GM18861 (cell line): Measurements from ENCODE around the gene LDLRAD4.

ENCODE experiments used
- ATAC-seq: cut with Tn5 transposase; IDR thresholded peaks from one replicate; pipeline ENCODE4 v1.9.1; 2021; ENCODE audit not compliant: unreplicated experiment

LDLRAD4 gene

GRCh38 chr18:13454363-13455150, 236.0 kb downstream of the LDLRAD4 start:
- no peak for ATAC-seq

DNA sequence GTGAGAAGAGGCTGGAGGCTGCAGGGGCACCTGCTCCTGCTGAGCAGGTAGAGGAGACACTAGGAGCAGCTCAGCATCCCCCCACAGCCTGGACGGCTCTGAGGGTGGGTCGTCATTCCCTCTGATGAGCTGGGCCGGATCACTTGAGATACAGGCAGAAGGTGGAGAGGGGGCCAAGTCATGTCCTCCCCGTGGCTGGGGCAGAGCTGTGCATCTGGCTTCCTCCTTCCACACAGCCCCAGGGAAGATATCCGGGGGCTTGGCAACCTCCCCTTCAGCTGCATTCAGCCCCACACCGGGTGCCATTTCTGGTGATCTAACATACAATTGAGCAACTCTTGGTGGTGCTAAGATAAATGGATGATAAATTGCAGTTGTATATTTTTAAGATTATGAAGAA, 236.9 kb downstream of the LDLRAD4 start:
- no peak for ATAC-seq

DNA sequence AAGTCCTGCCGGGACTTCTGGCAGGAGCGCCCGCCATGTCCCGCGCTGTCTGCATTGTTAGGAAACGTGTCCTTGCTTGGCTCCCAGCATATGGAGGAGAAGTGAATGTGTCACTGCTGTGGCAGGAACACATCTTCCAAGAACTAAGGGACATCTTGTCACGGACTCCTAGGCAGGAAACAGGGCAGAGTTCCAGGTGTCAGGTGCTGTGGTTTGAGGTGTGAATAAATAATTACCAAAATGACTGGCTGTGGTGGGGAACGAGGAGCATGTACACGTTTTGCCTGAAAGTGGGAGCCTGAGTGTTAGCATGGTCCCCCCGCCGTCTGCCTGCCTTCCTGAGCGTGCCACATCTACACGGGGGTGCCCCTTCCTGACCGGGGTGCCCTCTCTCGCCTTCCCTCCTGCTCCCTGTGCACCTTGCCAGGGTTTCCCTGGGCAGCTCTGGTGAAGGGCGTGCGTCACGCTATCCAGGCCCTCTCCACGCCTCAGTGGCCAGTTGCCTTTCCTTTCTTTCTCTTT, 237.5 kb downstream of the LDLRAD4 start:
- ATAC-seq = peak; percentile 45

DNA sequence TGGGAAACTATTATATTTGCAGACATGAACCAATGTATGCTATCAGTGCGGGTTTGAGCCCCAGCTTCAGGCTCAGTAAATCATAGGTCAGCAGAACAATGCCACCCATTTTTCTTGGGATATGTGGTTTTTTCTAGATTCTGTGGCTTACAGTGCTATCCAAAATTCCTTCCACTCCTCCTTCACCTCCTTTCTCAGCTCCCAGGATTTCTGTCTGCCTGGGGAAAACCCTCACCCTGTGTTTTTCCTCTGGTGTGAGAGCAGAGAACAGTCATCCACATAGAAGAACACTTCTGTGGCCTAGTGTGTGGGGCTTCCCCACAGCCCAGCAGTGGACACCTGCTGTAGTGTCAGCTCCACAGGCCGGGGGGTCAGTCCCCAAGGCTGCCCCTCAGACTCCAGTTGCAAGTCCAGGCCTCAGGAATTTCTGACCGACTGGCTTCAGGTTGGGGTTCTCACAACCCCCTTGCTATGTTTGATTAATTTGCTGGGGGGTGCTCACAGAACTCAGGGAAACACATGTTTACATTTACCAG, 238.2 kb downstream of the LDLRAD4 start:
- ATAC-seq = no peak

DNA sequence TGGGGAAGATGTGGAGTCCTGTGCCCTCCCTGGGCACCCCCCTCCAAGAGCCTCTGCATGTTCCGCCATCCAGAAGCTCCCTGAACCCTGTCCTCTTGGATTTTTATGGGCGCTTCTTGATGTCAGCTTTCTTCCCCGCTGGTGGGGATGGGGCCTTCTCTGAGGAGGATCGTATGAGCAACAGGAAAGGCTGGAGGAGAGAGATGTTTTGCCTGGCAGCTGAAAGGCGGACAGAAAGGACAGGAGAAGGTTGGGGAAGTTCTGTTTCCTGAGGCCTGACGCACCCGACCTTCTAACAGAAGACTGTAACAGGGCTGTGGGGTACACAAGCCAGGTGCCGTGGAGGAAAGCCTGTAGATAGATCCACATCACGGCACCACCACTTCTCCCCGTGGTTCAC, 238.8 kb downstream of the LDLRAD4 start:
- ATAC-seq = no peak

DNA sequence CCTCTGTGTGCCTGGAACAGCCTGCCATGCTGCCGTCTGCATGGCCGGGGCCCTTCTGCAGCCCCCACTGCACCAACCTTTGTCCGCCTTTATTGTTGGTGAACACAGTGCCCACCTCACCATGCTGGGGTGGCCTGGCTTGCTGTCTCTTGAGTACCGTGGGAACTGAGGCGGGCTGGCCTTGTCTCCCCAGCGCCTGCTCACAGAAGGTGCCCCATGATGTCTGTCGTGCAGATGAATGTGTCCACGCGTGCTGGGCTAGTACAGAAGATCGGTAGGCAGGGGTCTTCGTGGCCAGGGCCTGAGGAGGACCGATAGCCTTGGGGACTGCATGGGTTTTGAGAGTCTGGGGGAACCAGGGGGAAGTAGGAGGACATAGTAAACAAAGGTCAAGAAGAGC, 242.4 kb downstream of the LDLRAD4 start:
- no peak for ATAC-seq

GRCh38 chr18:13461469-13461868, 242.9 kb downstream of the LDLRAD4 start:
- ATAC-seq = no peak

GRCh38 chr18:13461936-13462335, 243.4 kb downstream of the LDLRAD4 start:
- no peak for ATAC-seq

GRCh38 chr18:13462686-13463085, 244.1 kb downstream of the LDLRAD4 start:
- no peak for ATAC-seq

DNA sequence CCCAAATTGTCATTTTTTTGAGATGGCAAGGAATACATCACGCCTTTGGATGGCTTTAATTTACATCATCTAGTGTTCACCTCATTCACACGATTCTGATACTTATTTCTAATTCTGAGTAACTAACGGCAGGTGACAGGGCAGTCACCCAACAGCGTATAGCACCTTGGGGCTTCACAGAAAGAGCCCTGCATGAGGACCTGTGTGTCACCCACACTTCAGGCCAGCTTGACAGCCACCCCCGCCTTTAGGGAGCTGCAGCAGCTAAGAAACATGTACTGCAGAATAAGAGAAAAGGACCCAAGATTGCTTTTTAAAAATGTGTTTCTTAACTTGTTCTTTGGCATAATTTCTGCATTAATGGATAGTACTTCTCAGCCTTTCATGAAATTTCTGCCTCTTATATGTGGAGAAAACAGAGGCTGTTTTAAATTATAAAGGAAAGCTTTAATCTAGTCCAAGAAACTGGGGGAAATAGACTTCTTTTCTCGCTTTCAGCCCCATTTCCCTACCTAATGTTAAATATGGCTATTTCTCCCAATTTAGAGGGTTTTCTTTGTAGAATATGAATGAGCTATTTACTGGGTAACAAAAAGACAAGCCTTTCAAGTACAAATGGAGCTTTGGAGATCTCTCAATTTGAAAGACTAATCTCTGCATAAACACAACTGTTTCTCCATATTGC, 245.1 kb downstream of the LDLRAD4 start:
- no peak for ATAC-seq

DNA sequence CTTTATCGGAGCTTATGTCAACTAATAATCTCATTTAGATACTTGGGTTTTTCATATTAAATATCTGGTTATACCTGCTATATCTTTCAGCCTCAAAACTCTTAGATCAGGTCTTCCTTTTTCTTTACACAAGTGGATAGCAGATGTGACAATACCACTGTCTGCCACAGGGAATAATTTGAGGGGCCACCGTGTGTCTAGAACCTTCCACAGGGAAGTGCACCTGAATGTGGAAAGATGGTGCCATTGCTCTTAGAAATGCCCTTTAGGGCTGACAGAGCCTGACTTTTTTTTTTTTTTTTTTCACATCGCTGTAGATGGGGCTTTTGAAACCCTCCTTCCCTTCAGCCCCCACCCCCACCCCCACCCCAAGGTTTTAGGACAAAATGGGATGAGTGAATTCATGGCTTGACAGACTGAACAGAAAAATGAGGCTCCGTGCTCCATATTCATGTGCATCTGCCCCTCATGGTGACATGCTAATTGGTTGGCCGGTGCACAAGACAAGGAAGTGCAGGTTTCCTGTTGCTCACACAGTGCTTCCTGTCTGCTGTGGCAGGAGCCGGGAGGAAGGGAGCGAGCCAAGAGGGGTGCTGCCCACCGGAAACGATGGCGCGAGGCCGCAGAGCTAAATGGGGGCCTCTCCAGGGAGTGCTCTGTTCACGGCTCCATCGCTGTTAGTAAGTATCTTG, 246.0 kb downstream of the LDLRAD4 start:
- ATAC-seq = peak; percentile 90

DNA sequence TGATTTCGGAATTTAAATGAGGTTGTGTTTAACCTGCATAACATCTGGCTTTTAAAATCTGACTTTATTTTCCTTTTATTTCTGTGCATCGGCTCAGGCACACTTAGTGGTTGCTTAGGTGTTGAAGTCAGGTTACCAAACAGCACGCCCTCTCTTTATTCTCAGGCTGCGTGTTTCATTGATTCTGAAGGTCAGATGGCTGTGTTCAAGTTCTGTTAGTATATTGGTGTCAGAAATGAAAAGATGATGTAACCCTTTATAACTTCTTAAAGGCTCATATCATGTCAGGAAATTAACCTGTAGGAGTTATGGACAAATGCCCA, 246.5 kb downstream of the LDLRAD4 start:
- peak; percentile 17 for ATAC-seq

GRCh38 chr18:13465476-13465875, 246.9 kb downstream of the LDLRAD4 start:
- no peak for ATAC-seq

DNA sequence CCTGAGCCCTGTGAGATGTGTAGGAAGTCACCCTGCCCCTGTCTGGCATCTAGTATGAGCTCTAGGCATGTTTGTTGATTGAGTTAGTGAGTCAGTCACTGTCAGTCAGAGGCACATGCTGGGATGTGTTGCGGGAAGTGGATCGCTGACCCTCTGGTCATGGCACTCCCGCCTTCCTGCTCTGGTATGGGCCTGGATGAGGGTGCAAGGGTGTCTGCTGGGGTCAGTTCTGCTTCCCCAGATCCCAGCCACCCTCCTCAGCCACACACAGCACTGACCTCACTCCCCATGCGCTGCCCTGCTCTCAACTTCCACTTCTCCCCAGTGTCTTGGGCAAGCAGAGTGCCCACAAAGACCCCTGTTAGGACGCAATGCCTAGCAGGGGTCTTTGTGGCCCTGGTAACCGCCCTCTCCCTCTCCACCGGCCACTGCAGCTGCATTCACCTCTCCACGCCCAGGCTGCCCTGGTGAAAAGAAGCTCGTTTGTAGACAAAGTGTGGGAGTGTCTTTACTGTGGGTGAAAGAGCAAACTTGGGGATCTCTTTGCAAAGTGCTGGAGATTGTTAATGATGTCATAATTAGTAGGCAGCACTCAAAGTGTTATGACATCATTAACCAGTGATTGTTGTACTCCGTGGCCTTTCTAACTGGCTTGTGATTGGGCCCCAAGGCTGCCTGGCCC, 252.1 kb downstream of the LDLRAD4 start:
- no peak for ATAC-seq

- no peak for ATAC-seq
Observed at GRCh38 chr18:13471198-13471845, 252.8 kb downstream of the LDLRAD4 start.

GRCh38 chr18:13471971-13472628, 253.5 kb downstream of the LDLRAD4 start:
- ATAC-seq = no peak

GRCh38 chr18:13473751-13474150, 255.2 kb downstream of the LDLRAD4 start:
- ATAC-seq = no peak

GRCh38 chr18:13474336-13474735, 255.8 kb downstream of the LDLRAD4 start:
- no peak for ATAC-seq

- ATAC-seq = no peak
Observed at GRCh38 chr18:13474907-13475545, 256.5 kb downstream of the LDLRAD4 start.
